A673 (cell line): Measurements from ENCODE around the gene BLZF1. TPM values are rescaled to one million over a fixed set of nuclear protein-coding genes. Genes with fewer than 3 reads are reported as not detected.
A peak's percentile ranks its signal among the peaks of the same experiment; 100 is the strongest.

ENCODE experiments used
- BruUV-seq: library from RNA; stranded (reverse); fragments of 400-500 nt; replicated peaks from 2 replicates; lab custom pipeline; 2021; lab: Mats Ljungman, UMichigan
- CTCF ChIA-PET: fragments of 300-600 bp; sonication (Branson Sonifier 250); formaldehyde crosslinking; loops from one replicate; lab custom pipeline; 2022; ENCODE audit warnings: antibody characterized with exemption; lab: Charles Lee
- POLR2A ChIA-PET: fragments of 300-600 bp; sonication (Branson Sonifier 250); formaldehyde crosslinking; loops from one replicate; lab custom pipeline; 2022; ENCODE audit warnings: antibody characterized with exemption; ENCODE audit not compliant: low non-redundant PET; lab: Charles Lee
- DNase-seq: peaks from one replicate; pipeline ENCODE4 v3.0.0-alpha.2; 2015; ENCODE audit warnings: low spot score
- H3K27ac ChIP-seq: fragments of 200-600 bp; sonication (generic); 2 replicates; pipeline ENCODE4 v1.5.1; 2016; ENCODE audit warnings: mixed run types, low read depth, mild to moderate bottlenecking, mixed read lengths, antibody characterized with exemption, low read length; ENCODE audit not compliant: poor library complexity, severe bottlenecking
- H3K27me3 ChIP-seq: fragments of 200-600 bp; sonication (generic); replicated peaks from 2 replicates; pipeline ENCODE4 v1.6.1; 2017; ENCODE audit warnings: mixed run types, low read depth, mild to moderate bottlenecking, mixed read lengths, antibody characterized with exemption, low read length; ENCODE audit not compliant: insufficient read depth, poor library complexity
- H3K36me3 ChIP-seq: fragments of 200-600 bp; sonication (generic); 2 replicates; pipeline ENCODE4 v1.6.1; 2016; ENCODE audit warnings: mixed run types, mild to moderate bottlenecking, mixed read lengths, antibody characterized with exemption, low read length; ENCODE audit not compliant: insufficient read depth, poor library complexity, severe bottlenecking
- H3K4me1 ChIP-seq: fragments of 200-600 bp; sonication (generic); 2 replicates; pipeline ENCODE4 v1.6.1; 2017; ENCODE audit warnings: mixed run types, mild to moderate bottlenecking, mixed read lengths, antibody characterized with exemption, low read length; ENCODE audit not compliant: insufficient read depth, poor library complexity, severe bottlenecking
- H3K4me3 ChIP-seq: fragments of 200-600 bp; sonication (generic); 2 replicates; pipeline ENCODE4 v1.5.1; 2016; ENCODE audit warnings: low read depth, mixed run types, mild to moderate bottlenecking, mixed read lengths, low read length; ENCODE audit not compliant: poor library complexity, severe bottlenecking
- H3K9me3 ChIP-seq: fragments of 200-600 bp; sonication (generic); 2 replicates; pipeline ENCODE4 v1.6.1; 2016; ENCODE audit warnings: mixed run types, low read depth, mild to moderate bottlenecking, mixed read lengths, antibody characterized with exemption, low read length; ENCODE audit not compliant: poor library complexity, severe bottlenecking
- EZH2 ChIP-seq: fragments of 200-600 bp; sonication (generic); IDR thresholded peaks from 2 replicates; pipeline ENCODE4 v1.6.1; 2017; ENCODE audit warnings: borderline replicate concordance, low read depth, mild to moderate bottlenecking, mixed read lengths, antibody characterized with exemption, low read length; ENCODE audit not compliant: poor library complexity, severe bottlenecking
- intact Hi-C: fragments of 100-400 bp; cut with micrococcal nuclease; formaldehyde crosslinking; loops from one replicate; pipeline ENCODE4 v1.10.0; 2022; ENCODE audit not compliant: unreplicated experiment
- total RNA-seq: library from RNA; stranded (reverse); gene quantifications from 2 replicates; pipeline ENCODE4 v1.2.3, GENCODE V29; 2021
- TF ChIP-seq, protein P1 (sequence below): fragments of 300-800, 200-600 bp; sonication (generic); conservative IDR thresholded peaks from 2 replicates; pipeline ENCODE4 v1.5.1; 2017; ENCODE audit warnings: low read depth, mild to moderate bottlenecking, antibody characterized with exemption, low read length, moderate library complexity, mixed read lengths

Gene BLZF1
- total RNA-seq, 1 experiment from 2014 or later, result 22.5 TPM

GRCh38 chr1:169364948-169365347 lies 3.0 kb upstream of the BLZF1 start:
- Histone ChIP-seq H3K4me3 (no peak overlapping the region), H3K27ac (no peak overlapping the region), H3K36me3 (peaks cover 4% of the 10 kb centered on the region), H3K9me3 (no peaks in the 10 kb centered on the region), H3K27me3 (no peaks in the 10 kb centered on the region), H3K4me1 (peaks cover 15% of the 10 kb centered on the region)
- TF ChIP-seq, protein P1, sequence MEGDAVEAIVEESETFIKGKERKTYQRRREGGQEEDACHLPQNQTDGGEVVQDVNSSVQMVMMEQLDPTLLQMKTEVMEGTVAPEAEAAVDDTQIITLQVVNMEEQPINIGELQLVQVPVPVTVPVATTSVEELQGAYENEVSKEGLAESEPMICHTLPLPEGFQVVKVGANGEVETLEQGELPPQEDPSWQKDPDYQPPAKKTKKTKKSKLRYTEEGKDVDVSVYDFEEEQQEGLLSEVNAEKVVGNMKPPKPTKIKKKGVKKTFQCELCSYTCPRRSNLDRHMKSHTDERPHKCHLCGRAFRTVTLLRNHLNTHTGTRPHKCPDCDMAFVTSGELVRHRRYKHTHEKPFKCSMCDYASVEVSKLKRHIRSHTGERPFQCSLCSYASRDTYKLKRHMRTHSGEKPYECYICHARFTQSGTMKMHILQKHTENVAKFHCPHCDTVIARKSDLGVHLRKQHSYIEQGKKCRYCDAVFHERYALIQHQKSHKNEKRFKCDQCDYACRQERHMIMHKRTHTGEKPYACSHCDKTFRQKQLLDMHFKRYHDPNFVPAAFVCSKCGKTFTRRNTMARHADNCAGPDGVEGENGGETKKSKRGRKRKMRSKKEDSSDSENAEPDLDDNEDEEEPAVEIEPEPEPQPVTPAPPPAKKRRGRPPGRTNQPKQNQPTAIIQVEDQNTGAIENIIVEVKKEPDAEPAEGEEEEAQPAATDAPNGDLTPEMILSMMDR, result no peak
- no peak for TF ChIP-seq EZH2
- BruUV-seq, result no TSS peak
- ChIA-PET CTCF (no interaction called here), POLR2A (no interaction called here)
- DNase-seq, result no peak
- intact Hi-C loops, result no loop called here

DNA sequence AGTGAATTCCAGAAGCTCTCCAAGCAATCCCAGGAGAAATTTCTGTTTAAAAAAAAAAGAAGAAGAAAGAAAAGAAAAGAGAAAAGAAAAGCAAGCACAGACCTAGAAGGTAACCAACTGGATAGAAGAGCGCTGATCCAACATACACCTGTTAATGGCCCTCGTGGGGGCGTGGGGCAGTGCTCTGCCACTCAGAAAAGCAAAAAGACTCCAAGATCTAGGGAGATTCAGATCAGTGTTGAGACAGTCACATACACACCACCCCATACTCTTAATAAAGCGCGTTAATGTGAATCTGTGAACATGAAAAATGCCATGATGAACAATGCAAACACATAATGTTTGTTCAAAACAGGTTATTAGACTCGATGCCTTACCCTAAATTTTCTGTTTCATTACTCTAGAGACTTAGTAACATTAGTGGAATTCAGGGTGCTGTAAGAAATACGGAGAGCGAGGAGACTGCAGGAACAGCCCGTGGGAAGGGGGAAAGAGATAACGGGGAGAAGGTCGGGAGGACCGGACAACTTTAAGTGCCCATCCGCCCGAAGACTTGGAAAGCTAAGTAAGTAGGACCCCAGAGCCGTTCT lies 804 bp upstream of the BLZF1 start:
- H3K36me3 ChIP-seq, result peaks cover 18% of the 10 kb centered on the region
- no peak for DNase-seq
- H3K4me1 ChIP-seq, result peaks cover 15% of the 10 kb centered on the region
- H3K27ac ChIP-seq, result peak overlapping the region; percentile 96
- H3K9me3 ChIP-seq, result no peaks in the 10 kb centered on the region
- TF ChIP-seq EZH2, result no peak
- ChIA-PET CTCF (interaction anchor here (1.4 kb wide), 1 partner anchor 764 kb away, joined by 5 read pairs; no protein-coding TSS in a partner anchor), POLR2A (no interaction called here)
- intact Hi-C loops, result no loop called here
- BruUV-seq, result TSS peak; percentile 76
- H3K27me3 ChIP-seq, result no peaks in the 10 kb centered on the region
- peak overlapping the region; percentile 72 for H3K4me3 ChIP-seq

GRCh38 chr1:169368406-169368769 lies 393 bp downstream of the BLZF1 start:
- Histone ChIP-seq H3K36me3 (peaks cover 22% of the 10 kb centered on the region), H3K4me3 (peak overlapping the region; percentile 72), H3K9me3 (no peaks in the 10 kb centered on the region), H3K27me3 (no peaks in the 10 kb centered on the region), H3K27ac (peak overlapping the region; percentile 96), H3K4me1 (peaks cover 15% of the 10 kb centered on the region)
- CTCF ChIA-PET, result interaction anchor here (0.8 to 1.4 kb wide), 2 partner anchors 59 to 765 kb away, joined by 3 to 5 read pairs; partner anchors contain the start of gene CCDC181
- DNase-seq, result peak; percentile 12
- POLR2A ChIA-PET, result no interaction called here
- BruUV-seq, result TSS peak; percentile 61
- intact Hi-C loops, result no loop called here
- TF ChIP-seq, protein P1, result no peak
- TF ChIP-seq EZH2, result no peak

GRCh38 chr1:169371404-169371803 lies 3.4 kb downstream of the BLZF1 start:
- POLR2A ChIA-PET, result no interaction called here
- TF ChIP-seq, protein P1, result no peak
- Histone ChIP-seq H3K9me3 (no peaks in the 10 kb centered on the region), H3K4me1 (peaks cover 15% of the 10 kb centered on the region), H3K4me3 (no peak overlapping the region), H3K36me3 (peaks cover 26% of the 10 kb centered on the region), H3K27ac (no peak overlapping the region), H3K27me3 (no peaks in the 10 kb centered on the region)
- no TSS peak for BruUV-seq
- CTCF ChIA-PET, result no interaction called here
- no peak for DNase-seq
- intact Hi-C loops, result no loop called here
